Fibroblast of skin of right biceps (primary cell): Measurements from ENCODE around the gene HS1BP3.

ENCODE experiments used
- DNase-seq: peaks from one replicate; pipeline ENCODE4 v3.0.0-alpha.2; 2013

The HS1BP3 gene

GRCh38 chr2:20662308-20662937, 11.5 kb upstream of the HS1BP3 start:
- no peak for DNase-seq

GRCh38 chr2:20661421-20662307, 10.8 kb upstream of the HS1BP3 start:
- DNase-seq: peak; percentile 65

GRCh38 chr2:20660506-20661420, 9.9 kb upstream of the HS1BP3 start:
- DNase-seq: no peak

- no peak for DNase-seq
These were observed 6.8 kb upstream of the HS1BP3 start for GRCh38 chr2:20657522-20658235.

- DNase-seq: no peak
These were observed 5.7 kb upstream of the HS1BP3 start for GRCh38 chr2:20656561-20656960.

- DNase-seq: no peak
These were observed 3.6 kb upstream of the HS1BP3 start for GRCh38 chr2:20654535-20654813.

- no peak for DNase-seq
These were observed 3.0 kb upstream of the HS1BP3 start for GRCh38 chr2:20653695-20654534.

GRCh38 chr2:20652673-20653575, 2.0 kb upstream of the HS1BP3 start:
- no peak for DNase-seq

GRCh38 chr2:20652141-20652540, 1.2 kb upstream of the HS1BP3 start:
- no peak for DNase-seq

- no peak for DNase-seq
These were observed 817 bp upstream of the HS1BP3 start for GRCh38 chr2:20651731-20652099.

GRCh38 chr2:20650393-20650876, 463 bp downstream of the HS1BP3 start:
- DNase-seq: no peak

- no peak for DNase-seq
These were observed 922 bp downstream of the HS1BP3 start for GRCh38 chr2:20649976-20650375.

GRCh38 chr2:20649576-20649975, 1.3 kb downstream of the HS1BP3 start:
- no peak for DNase-seq

GRCh38 chr2:20648831-20649230, 2.1 kb downstream of the HS1BP3 start:
- no peak for DNase-seq

GRCh38 chr2:20648206-20648605, 2.7 kb downstream of the HS1BP3 start:
- DNase-seq: no peak

GRCh38 chr2:20647738-20648137, 3.2 kb downstream of the HS1BP3 start:
- DNase-seq: no peak

GRCh38 chr2:20647211-20647610, 3.7 kb downstream of the HS1BP3 start:
- DNase-seq: no peak

GRCh38 chr2:20646446-20646845, 4.5 kb downstream of the HS1BP3 start:
- no peak for DNase-seq

GRCh38 chr2:20645761-20646160, 5.1 kb downstream of the HS1BP3 start:
- DNase-seq: no peak

GRCh38 chr2:20645301-20645701, 5.6 kb downstream of the HS1BP3 start:
- DNase-seq: no peak

GRCh38 chr2:20643826-20644225, 7.1 kb downstream of the HS1BP3 start:
- DNase-seq: no peak
